HL-60 (cell line): ENCODE results near the gene STK33.

ENCODE experiments used
- DNase-seq, 2 experiments: peaks; one replicate each; pipeline ENCODE4 v3.0.0-alpha.2; 2010 to 2020; ENCODE audit warnings: low read depth in 1 of 2, low spot score in 1 of 2
- H3K27ac ChIP-seq: fragments of 250-450 bp; sonication (Bioruptor Pico); replicated peaks from 2 replicates; pipeline ENCODE4 v1.5.1; 2020; ENCODE audit warnings: mild to moderate bottlenecking, moderate library complexity
- H3K27me3 ChIP-seq: fragments of 250-450 bp; sonication (Bioruptor Pico); 2 replicates; pipeline ENCODE4 v1.5.1; 2021; ENCODE audit warnings: mild to moderate bottlenecking, moderate library complexity; ENCODE audit not compliant: insufficient read depth, poor library complexity, severe bottlenecking
- H3K4me3 ChIP-seq: replicated peaks from 2 replicates; pipeline ENCODE4 v1.5.1; 2011; ENCODE audit warnings: mild to moderate bottlenecking, control low read depth, low read length; ENCODE audit not compliant: insufficient read depth
- GABPA ChIP-seq: IDR thresholded peaks from 2 replicates; pipeline ENCODE4 v1.6.1; 2012; ENCODE audit warnings: low read depth
- POLR2AphosphoS5 ChIP-seq: IDR thresholded peaks from 2 replicates; pipeline ENCODE4 v1.6.1; 2012; ENCODE audit warnings: low read depth
- SPI1 ChIP-seq: IDR thresholded peaks from 2 replicates; pipeline ENCODE4 v1.6.1; 2012; ENCODE audit warnings: low read depth, mild to moderate bottlenecking, borderline replicate concordance
- TF ChIP-seq, protein P1 (sequence below): IDR thresholded peaks from 2 replicates; pipeline ENCODE4 v1.6.1; 2012; ENCODE audit warnings: low read depth; ENCODE audit not compliant: insufficient replicate concordance
- TF ChIP-seq, protein P2 (sequence below): IDR thresholded peaks from one replicate; pipeline ENCODE4 v1.5.1; 2011; ENCODE audit warnings: low read length, control low read depth, inconsistent platforms; ENCODE audit not compliant: insufficient read depth

STK33 gene

DNA sequence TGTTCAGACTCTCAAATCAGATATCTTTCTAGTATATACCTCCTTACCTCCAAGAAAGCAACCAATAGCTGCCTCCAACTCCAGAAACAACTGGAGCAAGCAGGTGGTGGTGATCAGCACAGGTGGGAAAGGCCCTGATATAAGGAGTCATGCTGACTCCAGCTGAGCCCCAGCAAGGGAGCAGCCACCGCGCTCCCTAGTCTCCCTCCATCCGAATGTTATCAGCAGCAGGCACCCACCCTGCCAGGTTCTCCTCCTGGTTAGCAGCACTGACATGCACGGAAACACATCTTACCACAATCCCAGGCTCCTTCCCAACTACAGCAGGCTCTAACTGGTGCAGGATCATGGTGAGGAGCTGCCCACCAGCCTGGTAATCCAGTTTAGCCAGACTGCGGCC lies 18.5 kb upstream of the STK33 start:
- Histone ChIP-seq H3K4me3 (no peak overlapping the region), H3K27me3 (no peaks in the 10 kb centered on the region), H3K27ac (no peak overlapping the region)
- no peak for DNase-seq
- TF ChIP-seq GABPA (no peak), SPI1 (no peak), POLR2AphosphoS5 (no peak)
- TF ChIP-seq, protein P1, sequence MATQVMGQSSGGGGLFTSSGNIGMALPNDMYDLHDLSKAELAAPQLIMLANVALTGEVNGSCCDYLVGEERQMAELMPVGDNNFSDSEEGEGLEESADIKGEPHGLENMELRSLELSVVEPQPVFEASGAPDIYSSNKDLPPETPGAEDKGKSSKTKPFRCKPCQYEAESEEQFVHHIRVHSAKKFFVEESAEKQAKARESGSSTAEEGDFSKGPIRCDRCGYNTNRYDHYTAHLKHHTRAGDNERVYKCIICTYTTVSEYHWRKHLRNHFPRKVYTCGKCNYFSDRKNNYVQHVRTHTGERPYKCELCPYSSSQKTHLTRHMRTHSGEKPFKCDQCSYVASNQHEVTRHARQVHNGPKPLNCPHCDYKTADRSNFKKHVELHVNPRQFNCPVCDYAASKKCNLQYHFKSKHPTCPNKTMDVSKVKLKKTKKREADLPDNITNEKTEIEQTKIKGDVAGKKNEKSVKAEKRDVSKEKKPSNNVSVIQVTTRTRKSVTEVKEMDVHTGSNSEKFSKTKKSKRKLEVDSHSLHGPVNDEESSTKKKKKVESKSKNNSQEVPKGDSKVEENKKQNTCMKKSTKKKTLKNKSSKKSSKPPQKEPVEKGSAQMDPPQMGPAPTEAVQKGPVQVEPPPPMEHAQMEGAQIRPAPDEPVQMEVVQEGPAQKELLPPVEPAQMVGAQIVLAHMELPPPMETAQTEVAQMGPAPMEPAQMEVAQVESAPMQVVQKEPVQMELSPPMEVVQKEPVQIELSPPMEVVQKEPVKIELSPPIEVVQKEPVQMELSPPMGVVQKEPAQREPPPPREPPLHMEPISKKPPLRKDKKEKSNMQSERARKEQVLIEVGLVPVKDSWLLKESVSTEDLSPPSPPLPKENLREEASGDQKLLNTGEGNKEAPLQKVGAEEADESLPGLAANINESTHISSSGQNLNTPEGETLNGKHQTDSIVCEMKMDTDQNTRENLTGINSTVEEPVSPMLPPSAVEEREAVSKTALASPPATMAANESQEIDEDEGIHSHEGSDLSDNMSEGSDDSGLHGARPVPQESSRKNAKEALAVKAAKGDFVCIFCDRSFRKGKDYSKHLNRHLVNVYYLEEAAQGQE, result no peak
- TF ChIP-seq, protein P2, sequence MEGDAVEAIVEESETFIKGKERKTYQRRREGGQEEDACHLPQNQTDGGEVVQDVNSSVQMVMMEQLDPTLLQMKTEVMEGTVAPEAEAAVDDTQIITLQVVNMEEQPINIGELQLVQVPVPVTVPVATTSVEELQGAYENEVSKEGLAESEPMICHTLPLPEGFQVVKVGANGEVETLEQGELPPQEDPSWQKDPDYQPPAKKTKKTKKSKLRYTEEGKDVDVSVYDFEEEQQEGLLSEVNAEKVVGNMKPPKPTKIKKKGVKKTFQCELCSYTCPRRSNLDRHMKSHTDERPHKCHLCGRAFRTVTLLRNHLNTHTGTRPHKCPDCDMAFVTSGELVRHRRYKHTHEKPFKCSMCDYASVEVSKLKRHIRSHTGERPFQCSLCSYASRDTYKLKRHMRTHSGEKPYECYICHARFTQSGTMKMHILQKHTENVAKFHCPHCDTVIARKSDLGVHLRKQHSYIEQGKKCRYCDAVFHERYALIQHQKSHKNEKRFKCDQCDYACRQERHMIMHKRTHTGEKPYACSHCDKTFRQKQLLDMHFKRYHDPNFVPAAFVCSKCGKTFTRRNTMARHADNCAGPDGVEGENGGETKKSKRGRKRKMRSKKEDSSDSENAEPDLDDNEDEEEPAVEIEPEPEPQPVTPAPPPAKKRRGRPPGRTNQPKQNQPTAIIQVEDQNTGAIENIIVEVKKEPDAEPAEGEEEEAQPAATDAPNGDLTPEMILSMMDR, result no peak

GRCh38 chr11:8610532-8611116 lies 16.6 kb upstream of the STK33 start:
- TF ChIP-seq POLR2AphosphoS5 (no peak), SPI1 (no peak), GABPA (no peak)
- TF ChIP-seq, protein P2, result no peak
- TF ChIP-seq, protein P1, result no peak
- H3K4me3 ChIP-seq, result no peak overlapping the region
- no peaks in the 10 kb centered on the region for H3K27me3 ChIP-seq
- DNase-seq, result no peak
- no peak overlapping the region for H3K27ac ChIP-seq

DNA sequence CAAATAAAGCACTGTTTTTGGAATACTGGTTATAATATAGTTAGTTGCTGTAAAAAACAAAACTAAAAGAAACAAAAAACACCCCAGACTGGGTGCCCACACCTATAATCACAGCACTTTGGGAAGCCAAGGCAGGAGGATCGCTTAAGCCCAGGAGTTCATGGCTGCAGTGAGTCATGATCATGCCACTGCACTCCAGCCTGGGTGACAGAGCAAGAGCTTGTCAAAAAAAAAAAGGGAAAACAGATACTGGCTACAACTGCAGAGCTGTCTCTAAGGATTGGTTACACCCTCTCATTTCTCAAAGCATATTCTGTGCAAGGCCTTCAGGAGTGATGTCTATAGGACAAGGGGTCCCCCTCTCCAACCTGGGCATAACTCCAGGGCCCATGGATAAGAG lies 14.6 kb upstream of the STK33 start:
- Histone ChIP-seq H3K27me3 (no peaks in the 10 kb centered on the region), H3K27ac (no peak overlapping the region), H3K4me3 (no peak overlapping the region)
- DNase-seq, result no peak
- TF ChIP-seq, protein P1, result no peak
- TF ChIP-seq POLR2AphosphoS5 (no peak), GABPA (no peak), SPI1 (no peak)
- TF ChIP-seq, protein P2, result no peak
